Measurements from ENCODE around the gene ZFHX3. TPM values are rescaled to one million over a fixed set of nuclear protein-coding genes. Genes with fewer than 3 reads are reported as not detected.

The ZFHX3 gene
- total and polyA plus RNA-seq, 2 experiments from 2014 or later: 6.7 to 12.2 TPM

DNA sequence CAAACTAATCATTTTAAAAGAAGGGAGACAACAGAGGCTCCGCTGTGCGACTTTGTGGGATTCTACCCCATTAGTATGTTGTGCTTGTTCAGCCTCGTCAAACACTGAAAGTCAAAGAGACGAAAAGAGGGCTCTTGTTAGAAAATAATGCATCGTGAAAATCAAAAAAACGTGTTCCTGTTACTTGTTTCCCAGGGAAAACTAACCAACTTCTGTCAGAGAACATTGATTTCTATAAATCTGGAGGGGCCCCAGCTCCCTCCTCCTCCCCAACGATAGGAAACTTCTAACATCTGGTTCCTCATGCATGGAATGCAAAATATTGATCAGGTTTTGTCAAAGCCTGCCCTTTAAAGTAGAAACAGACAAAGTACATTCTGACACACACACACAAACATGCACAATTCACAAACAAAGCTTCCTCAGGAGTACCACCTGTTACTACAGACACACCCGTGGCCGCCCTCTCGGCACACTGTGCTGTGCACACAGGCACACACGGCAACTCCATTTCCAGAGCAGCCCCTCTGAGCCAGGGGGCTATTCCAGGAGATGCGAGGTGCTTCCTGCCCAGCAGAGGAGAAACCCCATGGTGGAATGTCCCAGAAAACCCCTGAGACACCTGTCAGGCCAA is 151.3 kb downstream of the ZFHX3 start:
- no peak overlapping the region for H3K4me3 ChIP-seq

DNA sequence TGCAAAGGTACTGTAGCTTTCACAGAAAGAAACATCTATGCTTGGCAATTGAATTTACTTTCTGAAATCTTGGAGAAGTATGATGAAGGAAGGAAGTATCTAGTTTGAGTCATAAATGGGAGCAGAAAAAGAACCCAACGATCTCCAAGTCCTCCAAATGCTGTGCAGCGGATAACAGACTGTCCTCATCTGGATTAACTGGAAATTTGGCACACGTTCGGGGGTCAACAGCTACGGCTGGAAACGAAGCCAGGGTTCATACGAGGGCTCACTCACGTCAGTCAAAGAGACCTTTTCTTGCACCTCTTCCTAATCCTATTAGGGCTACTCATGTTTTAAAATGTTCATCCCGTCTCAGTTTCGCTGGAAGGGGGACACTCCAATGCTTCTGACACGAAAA is 152.0 kb downstream of the ZFHX3 start:
- H3K4me1 ChIP-seq (ENCODE audit: low read depth): no peaks in the 10 kb centered on the region
- H3K9me3 ChIP-seq (ENCODE audit: low read depth): no peaks in the 10 kb centered on the region
- DNase-seq (ENCODE audit: low read depth in 1 of 2, low spot score in 1 of 2): peak in 1 of 2 donors; percentile 26
- no peak overlapping the region for H3K4me3 ChIP-seq
- no peak overlapping the region for H3K27ac ChIP-seq
- H3K27me3 ChIP-seq: no peaks in the 10 kb centered on the region
- TF ChIP-seq, protein P1, sequence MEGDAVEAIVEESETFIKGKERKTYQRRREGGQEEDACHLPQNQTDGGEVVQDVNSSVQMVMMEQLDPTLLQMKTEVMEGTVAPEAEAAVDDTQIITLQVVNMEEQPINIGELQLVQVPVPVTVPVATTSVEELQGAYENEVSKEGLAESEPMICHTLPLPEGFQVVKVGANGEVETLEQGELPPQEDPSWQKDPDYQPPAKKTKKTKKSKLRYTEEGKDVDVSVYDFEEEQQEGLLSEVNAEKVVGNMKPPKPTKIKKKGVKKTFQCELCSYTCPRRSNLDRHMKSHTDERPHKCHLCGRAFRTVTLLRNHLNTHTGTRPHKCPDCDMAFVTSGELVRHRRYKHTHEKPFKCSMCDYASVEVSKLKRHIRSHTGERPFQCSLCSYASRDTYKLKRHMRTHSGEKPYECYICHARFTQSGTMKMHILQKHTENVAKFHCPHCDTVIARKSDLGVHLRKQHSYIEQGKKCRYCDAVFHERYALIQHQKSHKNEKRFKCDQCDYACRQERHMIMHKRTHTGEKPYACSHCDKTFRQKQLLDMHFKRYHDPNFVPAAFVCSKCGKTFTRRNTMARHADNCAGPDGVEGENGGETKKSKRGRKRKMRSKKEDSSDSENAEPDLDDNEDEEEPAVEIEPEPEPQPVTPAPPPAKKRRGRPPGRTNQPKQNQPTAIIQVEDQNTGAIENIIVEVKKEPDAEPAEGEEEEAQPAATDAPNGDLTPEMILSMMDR (IDR thresholded peaks at IDR 0.05; ENCODE audit: low read depth, low read length): no peak
- no peaks in the 10 kb centered on the region for H3K36me3 ChIP-seq

More for the DNA sequence above, 151.3 kb downstream of the ZFHX3 start:
- Histone ChIP-seq H3K36me3 (no peaks in the 10 kb centered on the region), H3K9me3 (ENCODE audit: low read depth) (no peaks in the 10 kb centered on the region), H3K27ac (no peak overlapping the region), H3K27me3 (no peaks in the 10 kb centered on the region), H3K4me1 (ENCODE audit: low read depth) (peaks cover 6% of the 10 kb centered on the region)
- no peak for DNase-seq (ENCODE audit: low read depth in 1 of 2, low spot score in 1 of 2)
- TF ChIP-seq, protein P1 (IDR thresholded peaks at IDR 0.05; ENCODE audit: low read depth, low read length): no peak

DNA sequence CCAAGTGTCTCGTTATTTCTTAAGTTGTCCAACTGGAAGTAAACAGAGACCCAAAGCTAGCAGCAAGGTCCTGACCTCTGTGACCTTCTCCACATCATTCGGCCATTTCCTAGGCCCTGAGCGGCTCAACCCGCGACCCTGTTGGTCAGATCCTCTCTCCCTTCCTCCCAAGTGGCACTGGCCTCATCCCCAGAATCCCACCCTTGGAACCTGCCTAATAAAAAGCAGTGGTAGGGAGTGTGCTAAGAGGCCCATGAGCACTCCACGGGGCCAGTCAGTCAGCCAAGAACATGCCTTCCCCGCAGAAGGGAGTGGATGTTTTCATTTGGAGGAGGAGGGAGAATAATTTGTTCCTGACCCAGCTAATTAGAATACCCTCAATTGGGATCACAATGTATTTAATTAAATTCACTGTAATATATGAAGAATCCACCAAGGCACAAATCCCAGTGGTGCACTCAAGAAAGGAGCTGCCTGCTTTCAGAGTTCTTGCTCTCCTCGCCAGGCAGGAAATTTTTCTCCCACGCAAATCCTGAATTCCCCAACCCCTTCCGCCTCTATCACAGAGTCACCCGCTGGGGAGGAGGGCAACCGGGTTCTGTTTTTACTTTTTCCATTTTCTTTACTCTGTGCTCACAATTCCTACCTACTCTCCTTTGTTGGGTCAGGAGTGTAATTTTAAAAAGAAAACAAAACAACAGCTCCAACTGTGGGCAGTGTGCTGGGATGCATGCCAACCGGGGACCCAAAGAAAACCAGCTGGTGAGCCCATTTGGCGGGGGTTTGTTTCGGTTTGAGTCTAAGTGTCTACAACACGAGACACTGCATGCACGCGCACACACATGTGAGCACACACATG is 153.4 kb downstream of the ZFHX3 start:
- no peaks in the 10 kb centered on the region for H3K36me3 ChIP-seq
- DNase-seq (ENCODE audit: low read depth in 1 of 2, low spot score in 1 of 2): peak in 1 of 2 donors; percentile 79
- no peaks in the 10 kb centered on the region for H3K4me1 ChIP-seq (ENCODE audit: low read depth)
- no peaks in the 10 kb centered on the region for H3K9me3 ChIP-seq (ENCODE audit: low read depth)
- no peak overlapping the region for H3K27ac ChIP-seq
- H3K27me3 ChIP-seq: no peaks in the 10 kb centered on the region
- TF ChIP-seq, protein P1 (IDR thresholded peaks at IDR 0.05; ENCODE audit: low read depth, low read length): no peak
- no peak overlapping the region for H3K4me3 ChIP-seq

DNA sequence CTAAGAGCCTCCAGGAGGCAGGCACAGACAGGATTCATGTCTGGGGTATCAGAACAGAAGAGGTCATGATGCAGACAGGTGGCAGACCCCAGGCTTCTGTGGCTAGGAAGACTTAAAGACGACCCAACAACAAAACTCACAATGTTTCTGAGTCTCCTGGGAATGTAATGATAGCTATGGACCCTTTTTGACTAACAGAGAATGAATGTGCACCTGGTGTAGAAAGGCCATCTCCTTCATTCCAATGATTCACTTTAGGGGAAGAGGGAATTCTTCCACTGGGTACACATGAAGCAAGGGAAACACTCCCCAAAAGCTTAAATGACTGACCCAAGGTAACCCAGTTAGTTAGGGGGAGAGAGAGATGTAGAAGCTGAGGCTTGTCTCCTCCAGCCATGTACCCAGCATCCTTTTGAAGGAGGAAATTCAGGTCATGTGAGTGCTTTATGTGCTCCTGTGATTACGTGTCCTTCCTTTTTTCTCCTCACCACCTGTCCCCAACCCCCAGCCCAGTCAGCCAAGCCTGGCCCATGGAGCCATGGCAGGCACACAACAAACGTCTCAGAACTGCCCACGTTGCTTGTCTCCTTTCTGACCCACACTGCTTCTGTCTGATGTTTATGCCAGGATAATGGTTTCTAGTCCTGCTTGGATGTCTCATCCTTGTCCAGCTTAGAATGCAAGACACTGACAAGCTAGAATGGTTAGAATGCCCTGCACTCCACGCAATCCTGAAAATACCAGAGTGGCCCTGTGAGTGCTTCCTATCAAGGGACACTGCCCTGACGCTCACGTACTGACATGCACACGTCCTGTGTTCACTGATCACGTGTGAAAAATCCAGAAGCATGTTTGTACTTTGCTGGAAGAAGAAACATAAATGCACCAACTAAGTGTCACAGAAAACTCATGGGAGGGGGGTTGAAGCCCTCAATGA is 156.4 kb downstream of the ZFHX3 start:
- TF ChIP-seq, protein P1 (IDR thresholded peaks at IDR 0.05; ENCODE audit: low read depth, low read length): no peak
- Histone ChIP-seq H3K27ac (no peak overlapping the region), H3K36me3 (peaks cover 3% of the 10 kb centered on the region), H3K27me3 (no peaks in the 10 kb centered on the region), H3K4me1 (ENCODE audit: low read depth) (no peaks in the 10 kb centered on the region), H3K9me3 (ENCODE audit: low read depth) (no peaks in the 10 kb centered on the region), H3K4me3 (no peak overlapping the region)
- DNase-seq (ENCODE audit: low read depth in 1 of 2, low spot score in 1 of 2): no peak

DNA sequence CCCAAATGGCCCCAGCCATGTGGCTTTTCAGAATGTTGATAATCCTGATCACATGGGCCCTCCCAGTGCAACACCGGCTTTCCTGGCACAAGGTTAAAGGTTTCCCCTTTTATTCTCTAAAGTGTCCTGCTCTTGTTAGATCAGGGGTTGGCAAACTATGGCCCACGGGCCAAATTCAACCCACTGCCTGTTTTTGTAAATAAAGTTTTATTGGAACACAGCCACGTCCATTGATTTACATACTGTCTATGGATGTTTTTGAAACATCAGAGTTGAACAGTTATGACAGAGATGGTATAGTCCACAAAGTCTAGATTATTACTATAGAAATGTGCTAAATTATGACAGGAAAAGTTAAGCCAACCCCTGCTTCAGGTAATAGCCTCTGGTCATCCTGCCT is 157.3 kb downstream of the ZFHX3 start:
- no peak for DNase-seq (ENCODE audit: low read depth in 1 of 2, low spot score in 1 of 2)
- TF ChIP-seq, protein P1 (IDR thresholded peaks at IDR 0.05; ENCODE audit: low read depth, low read length): no peak
- no peaks in the 10 kb centered on the region for H3K9me3 ChIP-seq (ENCODE audit: low read depth)
- H3K36me3 ChIP-seq: peaks cover 6% of the 10 kb centered on the region
- no peak overlapping the region for H3K4me3 ChIP-seq
- H3K27ac ChIP-seq: no peak overlapping the region
- H3K4me1 ChIP-seq (ENCODE audit: low read depth): no peaks in the 10 kb centered on the region
- no peaks in the 10 kb centered on the region for H3K27me3 ChIP-seq

Measured in cardiac muscle cell (in vitro differentiated cells and primary cell).